Gastroesophageal sphincter (tissue), 4 donors: ENCODE measurements around the gene DIABLO. TPM values are rescaled to one million over a fixed set of nuclear protein-coding genes. Genes with fewer than 3 reads are reported as not detected.
A peak's percentile ranks its signal among the peaks of the same experiment; 100 is the strongest.
"Not testable (repeated sequence)": the region's sequence is repeated elsewhere in the genome, so short reads cannot be mapped to it uniquely, and the experiment has no call there.

Source experiments
- ATAC-seq: fragments of 150-250 bp; one replicate; pipeline ENCODE4 v1.9.1; 2016; ENCODE audit warnings: mild to moderate bottlenecking, moderate library complexity
- H3K27ac ChIP-seq, 4 donors: fragments of 200-600 bp; sonication (generic) in 3 of 4; 1 replicate in 3 of 4; 2 replicates in 1 of 4; pipeline ENCODE4 v1.5.1; 2016 to 2019
- H3K27me3 ChIP-seq: fragments of 200-600 bp; sonication (generic); one replicate; pipeline ENCODE4 v1.5.1; 2019
- H3K36me3 ChIP-seq, 2 donors: fragments of 200-600 bp; sonication (generic); one replicate each; pipeline ENCODE4 v1.5.1; 2019; ENCODE audit warnings: control low read depth in 1 of 2
- H3K4me1 ChIP-seq, 3 donors: fragments of 200-600 bp; sonication (generic); 1 replicate in 2 of 3; 2 replicates in 1 of 3; pipeline ENCODE4 v1.5.1; 2016 to 2019; ENCODE audit warnings: control low read depth in 2 of 3
- H3K4me3 ChIP-seq, 2 donors: fragments of 200-600 bp; sonication (generic); one replicate each; pipeline ENCODE4 v1.5.1; 2019; ENCODE audit warnings: mild to moderate bottlenecking in 1 of 2, moderate library complexity in 1 of 2
- H3K9me3 ChIP-seq, 3 donors: fragments of 200-600 bp; sonication (generic); one replicate each; pipeline ENCODE4 v1.5.1; 2017 to 2019; ENCODE audit warnings: control low read depth in 2 of 3
- CTCF ChIP-seq, 4 experiments: fragments of 200-600 bp in 2 of 4; fragments of 450-650 bp in 2 of 4; sonication (generic) in 1 of 4; IDR thresholded peaks; one replicate each; pipeline ENCODE4 v1.5.1; 2017 to 2019; ENCODE audit warnings: antibody characterized with exemption in 4 of 4, mild to moderate bottlenecking in 2 of 4, moderate library complexity in 2 of 4
- EP300 ChIP-seq: sonication (generic); formaldehyde crosslinking; IDR thresholded peaks from one replicate; pipeline ENCODE4 v1.6.1; 2017; ENCODE audit warnings: antibody characterized with exemption, mild to moderate bottlenecking
- POLR2A ChIP-seq, 2 donors: fragments of 450-650 bp; IDR thresholded peaks; one replicate each; pipeline ENCODE4 v1.6.1; 2017; ENCODE audit warnings: antibody characterized with exemption in 2 of 2, mild to moderate bottlenecking in 2 of 2, moderate library complexity in 1 of 2
- POLR2AphosphoS5 ChIP-seq: sonication (generic); formaldehyde crosslinking; IDR thresholded peaks from one replicate; pipeline ENCODE4 v1.6.1; 2017; ENCODE audit warnings: antibody characterized with exemption
- WGBS, 2 donors: methylation state at CpG; one replicate each; pipeline ENCODE4 v1.1.5; 2018; ENCODE audit warnings: low coverage in 1 of 2; 5-methylcytosine and 5-hydroxymethylcytosine counted together
- total RNA-seq, 4 donors: library from RNA; depleted of rRNA; stranded (reverse); fragments of >200 nt; gene quantifications; one replicate each; pipeline ENCODE4 v1.1.0, GENCODE V29; 2016

DIABLO gene
- total RNA-seq, 4 donors from 2014 or later, result 35.8 to 45.3 (median 38.3) TPM

DNA sequence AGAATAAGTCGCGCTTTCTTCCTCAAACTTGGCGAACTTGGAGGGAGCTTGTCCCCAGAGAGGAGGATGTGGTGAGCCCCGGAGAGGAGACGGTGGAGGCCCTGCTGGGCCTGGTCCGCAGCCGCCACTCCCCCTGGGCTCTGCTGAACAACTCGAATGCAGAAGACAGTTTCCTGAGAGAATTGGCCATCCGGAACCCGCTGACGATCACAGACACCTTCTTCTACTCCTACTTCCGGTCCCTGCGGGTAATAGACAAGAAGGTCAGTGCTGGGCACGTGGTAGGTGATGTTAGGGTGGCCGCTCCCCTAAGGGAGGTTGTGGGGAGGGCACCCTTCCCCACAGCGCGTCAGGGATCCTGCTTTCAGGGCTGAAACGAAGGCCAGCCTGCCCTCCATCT lies 41.3 kb downstream of the DIABLO start:
- TF ChIP-seq POLR2AphosphoS5 (no peak), POLR2A (IDR thresholded peaks at IDR 0.05) (no peak), CTCF (IDR thresholded peaks at IDR 0.05) (no peak), EP300 (no peak)
- H3K36me3 ChIP-seq, result no peaks in the 10 kb centered on the region
- ATAC-seq, result no peak
- H3K27me3 ChIP-seq, result no peaks in the 10 kb centered on the region
- 96% methylated on average over 4 of the region's 18 CpGs; no CpG with 5 or more reads in 1 of the 2 donors for WGBS, 2 donors
- no peak overlapping the region for H3K27ac ChIP-seq
- no peak overlapping the region for H3K4me3 ChIP-seq
- H3K4me1 ChIP-seq, result peaks cover 0 to 11% (median 0%) of the 10 kb centered on the region in 3 donors
- H3K9me3 ChIP-seq, result no peaks in the 10 kb centered on the region

DNA sequence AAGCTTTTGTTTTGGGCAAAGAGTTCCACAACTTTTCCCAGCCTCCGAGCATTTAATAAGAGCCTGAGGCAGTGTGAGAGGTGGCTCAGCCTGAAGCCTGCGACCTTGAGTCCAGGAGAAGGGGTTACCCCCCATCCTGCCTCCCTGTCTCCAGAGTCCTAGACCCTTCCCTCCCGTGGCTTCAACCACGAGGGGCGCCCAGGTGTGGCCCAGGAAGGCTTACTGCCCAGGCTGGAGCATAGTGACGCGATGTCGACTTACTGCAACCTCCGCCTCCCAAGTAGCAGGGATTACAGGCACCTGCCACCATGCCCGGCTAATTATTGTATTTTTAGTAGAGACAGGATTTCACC lies 42.3 kb downstream of the DIABLO start:
- Histone ChIP-seq H3K36me3 (no peaks in the 10 kb centered on the region), H3K27ac (peak overlapping the region in 1 of 4 donors; percentile 57), H3K4me3 (peak overlapping the region in 1 of 2 donors; percentile 58), H3K9me3 (no peaks in the 10 kb centered on the region), H3K4me1 (peaks cover 0 to 11% (median 0%) of the 10 kb centered on the region in 3 donors), H3K27me3 (no peaks in the 10 kb centered on the region)
- 88 to 100% methylated on average over 1 to 5 of the region's 10 CpGs for WGBS, 2 donors
- TF ChIP-seq EP300 (no peak), POLR2AphosphoS5 (no peak), POLR2A (IDR thresholded peaks at IDR 0.05) (no peak), CTCF (IDR thresholded peaks at IDR 0.05) (no peak)
- no peak for ATAC-seq

- no peaks in the 10 kb centered on the region for H3K9me3 ChIP-seq
- peaks cover 0 to 11% (median 0%) of the 10 kb centered on the region in 3 donors for H3K4me1 ChIP-seq
- H3K27ac ChIP-seq, result peak within 1 kb of the TSS in 1 of 4 donors; percentile 57
- 0 to 13% methylated on average over 1 to 4 of the region's 63 CpGs for WGBS, 2 donors
- peak within 1 kb of the TSS; percentile 37 to 58 for H3K4me3 ChIP-seq
- TF ChIP-seq CTCF (IDR thresholded peaks at IDR 0.05) (no peak), POLR2A (IDR thresholded peaks at IDR 0.05) (no peak), EP300 (no peak), POLR2AphosphoS5 (no peak)
- no peaks in the 10 kb centered on the region for H3K27me3 ChIP-seq
- peak; percentile 70 for ATAC-seq
- no peaks in the 10 kb centered on the region for H3K36me3 ChIP-seq
These were observed 42.8 kb downstream of the DIABLO start, which contains the start of gene LRRC43 for GRCh38 chr12:122182887-122183587. Gene LRRC43, plus strand, starts transcription at chr12:122183123. Its CDS starts 22 bp downstream, at chr12:122183145.

- not testable (repeated sequence) for H3K27ac ChIP-seq, H3K27me3 ChIP-seq, H3K4me1 ChIP-seq, H3K4me3 ChIP-seq, H3K36me3 ChIP-seq, H3K9me3 ChIP-seq, ATAC-seq
- WGBS, 2 donors, result 100% methylated on average over 1 of the region's 4 CpGs; no CpG with 5 or more reads in 1 of the 2 donors
These were observed 49.4 kb downstream of the DIABLO start for GRCh38 chr12:122176473-122176872.

DNA sequence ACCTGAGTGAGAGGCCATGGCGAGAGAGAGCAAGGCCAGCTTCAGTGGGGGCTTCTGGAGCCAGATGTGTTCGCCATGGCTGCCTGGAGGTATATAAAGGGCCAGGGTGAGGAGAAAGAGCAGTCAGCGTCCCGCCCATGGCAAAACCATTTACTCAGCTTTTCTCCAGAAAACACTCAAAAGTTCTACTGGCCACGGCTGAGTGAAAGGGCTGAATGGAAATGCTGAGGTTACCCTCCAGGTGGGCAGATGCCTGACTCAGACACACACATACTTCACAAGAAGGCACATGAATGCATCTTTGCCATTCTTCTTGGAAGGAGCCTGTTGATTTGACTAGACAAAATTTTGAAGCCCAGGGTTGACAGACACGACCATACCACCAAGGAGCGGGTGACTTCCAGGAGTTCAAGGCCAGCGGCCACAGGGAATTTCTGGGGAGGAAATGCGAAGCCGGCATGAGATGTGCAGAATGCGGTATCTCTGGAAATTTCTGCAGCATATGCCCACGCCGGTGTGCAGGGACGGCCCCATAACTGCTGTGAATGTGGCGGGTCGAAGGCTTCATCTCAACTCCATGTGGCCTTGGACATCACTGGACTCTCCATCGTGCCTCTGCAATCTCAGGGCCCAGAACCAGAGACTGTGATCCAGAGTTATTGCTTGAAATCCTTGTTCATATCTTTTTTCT lies 51.6 kb downstream of the DIABLO start, which contains the start of gene IL31:
Gene IL31 (minus strand): TSS at position 67 of the 691 bp plus-strand sequence. CDS start 49 bp downstream, at position 18.
- H3K9me3 ChIP-seq, result no peaks in the 10 kb centered on the region
- TF ChIP-seq CTCF (IDR thresholded peaks at IDR 0.05) (no peak), POLR2A (IDR thresholded peaks at IDR 0.05) (no peak), EP300 (no peak), POLR2AphosphoS5 (no peak)
- ATAC-seq, result no peak
- H3K36me3 ChIP-seq, result no peaks in the 10 kb centered on the region
- peaks cover 15% of the 10 kb centered on the region for H3K27me3 ChIP-seq
- no peaks in the 10 kb centered on the region for H3K4me1 ChIP-seq
- H3K4me3 ChIP-seq, result no peak within 1 kb of the TSS
- H3K27ac ChIP-seq, result no peak within 1 kb of the TSS
- 86 to 98% methylated on average over 5 to 7 of the region's 17 CpGs for WGBS, 2 donors
